Panc1 (cell line): ENCODE data around the gene ADCY2. TPM values are rescaled to one million over a fixed set of nuclear protein-coding genes. Genes with fewer than 3 reads are reported as not detected.

Source experiments
- ATAC-seq: fragments of 200-7000 bp; cut with Tn5 transposase; 2 replicates; pipeline ENCODE4 v1.9.1; 2020; ENCODE audit warnings: mild to moderate bottlenecking, moderate library complexity
- BruUV-seq: library from RNA; stranded (reverse); fragments of 400-500 nt; replicated peaks from 2 replicates; lab custom pipeline; 2021; lab: Mats Ljungman, UMichigan
- CTCF ChIA-PET: fragments of 300-600 bp; sonication (Branson Sonifier 250); formaldehyde crosslinking; loops from one replicate; lab custom pipeline; 2022; ENCODE audit warnings: antibody characterized with exemption; lab: Charles Lee
- POLR2A ChIA-PET: fragments of 300-600 bp; sonication (Branson Sonifier 250); formaldehyde crosslinking; loops from one replicate; lab custom pipeline; 2022; ENCODE audit warnings: antibody characterized with exemption; lab: Charles Lee
- DNase-seq: peaks from one replicate; pipeline ENCODE4 v3.0.0-alpha.2; 2010; ENCODE audit warnings: low read depth, low spot score
- H3K27ac ChIP-seq: 2 replicates; pipeline ENCODE4 v1.5.1; 2011; ENCODE audit warnings: mild to moderate bottlenecking, low read length, inconsistent platforms
- H3K27me3 ChIP-seq: fragments of 200-500 bp; sonication (Bioruptor generic); 2 replicates; pipeline ENCODE4 v1.6.0; 2014; ENCODE audit warnings: low read length, inconsistent platforms; ENCODE audit not compliant: control insufficient read depth, insufficient read depth
- H3K36me3 ChIP-seq: fragments of 200-500 bp; sonication (Bioruptor generic); 2 replicates; pipeline ENCODE4 v1.5.1; 2014; ENCODE audit warnings: inconsistent platforms, mild to moderate bottlenecking, low read length, moderate library complexity; ENCODE audit not compliant: control insufficient read depth, insufficient read depth
- H3K4me1 ChIP-seq: 2 replicates; pipeline ENCODE4 v1.5.1; 2011; ENCODE audit warnings: inconsistent platforms, mild to moderate bottlenecking, low read length, moderate library complexity; ENCODE audit not compliant: control insufficient read depth, insufficient read depth
- H3K4me3 ChIP-seq, 2 experiments: 2 replicates each; pipeline ENCODE4 v1.5.1; 2011 to 2012; ENCODE audit warnings: low read depth in 2 of 2, low read length in 2 of 2, mild to moderate bottlenecking in 2 of 2, inconsistent platforms in 1 of 2, moderate library complexity in 1 of 2
- H3K9me3 ChIP-seq: fragments of 200-500 bp; sonication (Bioruptor generic); 2 replicates; pipeline ENCODE4 v1.5.1; 2014; ENCODE audit warnings: low read depth, mild to moderate bottlenecking, inconsistent platforms, low read length, moderate library complexity; ENCODE audit not compliant: control insufficient read depth, insufficient read depth
- CTCF ChIP-seq: fragments of 450-650 bp; IDR thresholded peaks from 2 replicates; pipeline ENCODE4 v1.5.1; 2017; ENCODE audit warnings: mild to moderate bottlenecking
- POLR2AphosphoS5 ChIP-seq: IDR thresholded peaks from 2 replicates; pipeline ENCODE4 v1.6.1; 2012; ENCODE audit warnings: mild to moderate bottlenecking, low read depth, low read length, moderate library complexity
- REST ChIP-seq, 2 experiments: IDR thresholded peaks; 2 replicates each; pipeline ENCODE4 v1.6.1; 2011 to 2012; ENCODE audit warnings: low read depth in 2 of 2, control low read depth in 1 of 2, low read length in 1 of 2, mild to moderate bottlenecking in 1 of 2, moderate library complexity in 1 of 2; ENCODE audit not compliant: insufficient read depth in 1 of 2
- SIN3A ChIP-seq: IDR thresholded peaks from 2 replicates; pipeline ENCODE4 v1.6.1; 2012; ENCODE audit warnings: low read depth, mild to moderate bottlenecking, low read length, moderate library complexity, borderline replicate concordance; ENCODE audit not compliant: insufficient read depth
- TCF7L2 ChIP-seq: IDR thresholded peaks from 2 replicates; pipeline ENCODE4 v1.6.1; 2011; ENCODE audit warnings: mild to moderate bottlenecking, low read depth, low read length, inconsistent platforms
- in situ Hi-C: cut with HindIII; loops from 2 replicates; pipeline ENCODE4 v1.10.0; 2016; ENCODE audit warnings: low sequenced_read_pairs, low pct_unique_long_range_greater_than_20kb
- intact Hi-C: fragments of 100-400 bp; cut with micrococcal nuclease; formaldehyde crosslinking; loops from one replicate; pipeline ENCODE4 v1.10.0; 2022; ENCODE audit not compliant: unreplicated experiment
- total RNA-seq: library from RNA; stranded (reverse); gene quantifications from one replicate; pipeline ENCODE4 v1.2.1, GENCODE V29; 2021; ENCODE audit not compliant: unreplicated experiment

The ADCY2 gene
- total RNA-seq, 1 experiment from 2014 or later: 0.13 TPM

GRCh38 chr5:7363067-7363677 is 32.8 kb upstream of the ADCY2 start:
- in situ Hi-C loops: no loop called here

DNA sequence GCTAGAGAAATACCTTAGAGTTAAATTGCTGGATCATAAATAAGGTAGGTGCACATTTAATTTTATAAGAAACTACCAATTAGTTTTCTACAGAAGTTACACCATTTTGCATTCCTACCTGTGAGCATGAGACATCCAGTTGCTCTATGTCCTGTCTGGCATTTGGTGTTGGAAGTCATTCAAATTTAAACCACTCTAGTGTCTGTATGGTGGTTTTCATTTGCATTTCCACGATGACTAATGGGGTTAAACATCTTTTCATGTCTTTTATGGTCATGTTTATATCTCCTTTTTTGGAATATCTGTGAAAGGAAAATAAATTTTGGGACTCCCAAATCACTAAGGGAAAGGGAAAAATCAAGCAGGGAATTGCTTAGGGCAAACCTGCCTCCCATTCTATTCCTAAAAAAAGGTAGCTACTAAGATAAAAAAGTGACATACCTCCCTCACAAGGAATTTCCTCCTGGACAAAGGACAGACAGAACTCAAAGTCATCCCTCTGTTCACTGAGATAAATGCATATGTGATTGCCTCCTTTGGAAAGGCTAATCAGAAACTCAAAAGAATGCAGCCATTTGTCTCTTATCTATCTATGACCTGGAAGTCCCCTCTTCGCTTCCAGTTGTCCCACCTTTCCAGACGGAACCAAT is 31.6 kb upstream of the ADCY2 start:
- BruUV-seq: no TSS peak
- Histone ChIP-seq H3K4me1 (no peaks in the 10 kb centered on the region), H3K27ac (no peak overlapping the region), H3K36me3 (no peaks in the 10 kb centered on the region; the same call in 1 of the 2 replicates), H3K4me3 (no peak overlapping the region), H3K9me3 (0 out of 2 replicates have a peak, but pooled peaks cover 3% of the 10 kb centered on the region), H3K27me3 (no peaks in the 10 kb centered on the region)
- no peak for ATAC-seq
- POLR2A ChIA-PET: no interaction called here
- intact Hi-C loops: no loop called here
- no peak for TF ChIP-seq CTCF
- TF ChIP-seq SIN3A: no peak
- CTCF ChIA-PET: no interaction called here
- no peak for DNase-seq
- in situ Hi-C loops: no loop called here

More at GRCh38 chr5:7363067-7363677, 32.8 kb upstream of the ADCY2 start:
- H3K36me3 ChIP-seq: no peaks in the 10 kb centered on the region; the same call in 1 of the 2 replicates
- no peak overlapping the region for H3K4me3 ChIP-seq
- DNase-seq (no peak), ATAC-seq (no peak)
- no peak overlapping the region for H3K27ac ChIP-seq
- TF ChIP-seq CTCF (no peak), SIN3A (no peak), TCF7L2 (no peak), POLR2AphosphoS5 (no peak), REST (IDR thresholded peaks at IDR 0.05; ENCODE audit: insufficient read depth in 1 of 2, low read depth in 2 of 2, low read length in 1 of 2) (no peak)
- POLR2A ChIA-PET: no interaction called here
- H3K27me3 ChIP-seq: no peaks in the 10 kb centered on the region
- no TSS peak for BruUV-seq
- CTCF ChIA-PET: no interaction called here
- no peaks in the 10 kb centered on the region for H3K4me1 ChIP-seq
- intact Hi-C loops: no loop called here
- H3K9me3 ChIP-seq: 0 out of 2 replicates have a peak, but pooled peaks cover 3% of the 10 kb centered on the region
